HG03175 (cell line): ENCODE data around the gene PSMD12.
"Not testable (repeated sequence)": the region's sequence is repeated elsewhere in the genome, so short reads cannot be mapped to it uniquely, and the experiment has no call there.

ENCODE experiments used
- ATAC-seq: cut with Tn5 transposase; IDR thresholded peaks from one replicate; pipeline ENCODE4 v1.9.1; 2021; ENCODE audit warnings: mild to moderate bottlenecking, moderate library complexity; ENCODE audit not compliant: unreplicated experiment

The PSMD12 gene

GRCh38 chr17:67315865-67316264 is 50.5 kb downstream of the PSMD12 start:
- no peak for ATAC-seq

- ATAC-seq, result no peak
Observed at GRCh38 chr17:67312265-67312664, 54.1 kb downstream of the PSMD12 start.

GRCh38 chr17:67311575-67311974 is 54.8 kb downstream of the PSMD12 start:
- no peak for ATAC-seq

- no peak for ATAC-seq
Observed at GRCh38 chr17:67310406-67310805, 56.0 kb downstream of the PSMD12 start.

- not testable (repeated sequence) for ATAC-seq
Observed at GRCh38 chr17:67305446-67306235, 60.7 kb downstream of the PSMD12 start.

GRCh38 chr17:67297454-67297960 is 68.9 kb downstream of the PSMD12 start:
- no peak for ATAC-seq

GRCh38 chr17:67294451-67295199 is 71.8 kb downstream of the PSMD12 start:
- ATAC-seq, result no peak

- peak; percentile 88 for ATAC-seq
Observed at GRCh38 chr17:67293251-67294203, 72.8 kb downstream of the PSMD12 start.

- no peak for ATAC-seq
Observed at GRCh38 chr17:67290711-67291291, 75.6 kb downstream of the PSMD12 start.

GRCh38 chr17:67290244-67290643 is 76.1 kb downstream of the PSMD12 start:
- ATAC-seq, result no peak

GRCh38 chr17:67289181-67289876 is 77.0 kb downstream of the PSMD12 start:
- no peak for ATAC-seq
